GM12874 (cell line): Measurements from ENCODE around the gene PHF12.
A peak's percentile ranks its signal among the peaks of the same experiment; 100 is the strongest.

ENCODE experiments used
- TF ChIP-seq, protein P1 (sequence below): IDR thresholded peaks from 2 replicates; pipeline ENCODE4 v1.5.1; 2011; ENCODE audit warnings: low read depth, mild to moderate bottlenecking, control low read depth, low read length, moderate library complexity; ENCODE audit not compliant: insufficient read depth

The PHF12 gene

DNA sequence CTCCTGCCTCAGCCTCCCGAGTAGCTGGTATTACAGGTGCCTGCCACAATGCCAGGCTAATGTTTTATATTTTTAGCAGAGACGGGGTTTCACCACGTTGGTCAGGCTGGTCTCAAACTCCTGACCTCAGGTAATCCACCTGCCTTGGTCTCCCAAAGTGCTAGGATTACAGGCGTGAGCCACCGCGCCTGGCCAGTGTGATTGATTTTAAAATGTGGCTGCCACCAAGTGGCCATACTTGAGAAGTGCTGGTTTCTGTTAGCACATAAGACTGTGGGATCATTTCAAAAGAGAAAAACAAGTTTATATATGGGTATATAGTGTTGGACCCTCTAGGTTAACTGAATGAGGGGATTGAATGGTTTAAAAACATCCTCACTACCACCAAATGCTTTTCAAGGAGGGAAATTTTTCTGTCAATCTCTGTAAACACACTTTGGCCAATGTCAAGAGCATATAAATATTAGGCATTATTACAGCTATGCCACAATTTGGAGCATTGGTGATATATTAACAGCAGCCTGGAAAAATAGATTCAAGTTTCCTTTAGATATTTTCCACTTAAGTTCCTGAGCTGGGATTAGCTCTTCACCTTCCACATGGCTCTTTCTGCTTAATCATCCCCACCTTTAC, 34.9 kb downstream of the PHF12 start:
- TF ChIP-seq, protein P1, sequence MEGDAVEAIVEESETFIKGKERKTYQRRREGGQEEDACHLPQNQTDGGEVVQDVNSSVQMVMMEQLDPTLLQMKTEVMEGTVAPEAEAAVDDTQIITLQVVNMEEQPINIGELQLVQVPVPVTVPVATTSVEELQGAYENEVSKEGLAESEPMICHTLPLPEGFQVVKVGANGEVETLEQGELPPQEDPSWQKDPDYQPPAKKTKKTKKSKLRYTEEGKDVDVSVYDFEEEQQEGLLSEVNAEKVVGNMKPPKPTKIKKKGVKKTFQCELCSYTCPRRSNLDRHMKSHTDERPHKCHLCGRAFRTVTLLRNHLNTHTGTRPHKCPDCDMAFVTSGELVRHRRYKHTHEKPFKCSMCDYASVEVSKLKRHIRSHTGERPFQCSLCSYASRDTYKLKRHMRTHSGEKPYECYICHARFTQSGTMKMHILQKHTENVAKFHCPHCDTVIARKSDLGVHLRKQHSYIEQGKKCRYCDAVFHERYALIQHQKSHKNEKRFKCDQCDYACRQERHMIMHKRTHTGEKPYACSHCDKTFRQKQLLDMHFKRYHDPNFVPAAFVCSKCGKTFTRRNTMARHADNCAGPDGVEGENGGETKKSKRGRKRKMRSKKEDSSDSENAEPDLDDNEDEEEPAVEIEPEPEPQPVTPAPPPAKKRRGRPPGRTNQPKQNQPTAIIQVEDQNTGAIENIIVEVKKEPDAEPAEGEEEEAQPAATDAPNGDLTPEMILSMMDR = peak; percentile 45; the same call in 1 of the 2 replicates

DNA sequence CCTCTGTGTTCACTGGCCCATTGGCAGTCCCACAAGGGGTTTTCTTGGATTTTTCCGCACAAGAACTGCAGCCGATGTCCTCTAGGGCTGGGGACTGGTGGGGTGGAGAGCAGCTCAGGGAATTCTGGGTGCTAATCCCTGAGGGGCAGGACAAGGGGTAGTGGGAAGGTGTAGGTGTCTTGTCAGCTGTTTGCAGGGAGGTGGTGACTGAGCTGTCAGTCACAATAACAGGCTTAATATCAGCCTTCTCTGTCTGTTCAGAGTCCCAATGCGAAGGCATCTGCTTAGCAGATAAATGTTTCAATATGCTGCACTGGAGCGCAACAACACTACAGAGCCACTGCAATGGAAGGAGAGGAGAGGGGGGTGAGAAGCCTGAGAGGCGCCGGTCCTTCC, 38.4 kb downstream of the PHF12 start:
- TF ChIP-seq, protein P1 = no peak

DNA sequence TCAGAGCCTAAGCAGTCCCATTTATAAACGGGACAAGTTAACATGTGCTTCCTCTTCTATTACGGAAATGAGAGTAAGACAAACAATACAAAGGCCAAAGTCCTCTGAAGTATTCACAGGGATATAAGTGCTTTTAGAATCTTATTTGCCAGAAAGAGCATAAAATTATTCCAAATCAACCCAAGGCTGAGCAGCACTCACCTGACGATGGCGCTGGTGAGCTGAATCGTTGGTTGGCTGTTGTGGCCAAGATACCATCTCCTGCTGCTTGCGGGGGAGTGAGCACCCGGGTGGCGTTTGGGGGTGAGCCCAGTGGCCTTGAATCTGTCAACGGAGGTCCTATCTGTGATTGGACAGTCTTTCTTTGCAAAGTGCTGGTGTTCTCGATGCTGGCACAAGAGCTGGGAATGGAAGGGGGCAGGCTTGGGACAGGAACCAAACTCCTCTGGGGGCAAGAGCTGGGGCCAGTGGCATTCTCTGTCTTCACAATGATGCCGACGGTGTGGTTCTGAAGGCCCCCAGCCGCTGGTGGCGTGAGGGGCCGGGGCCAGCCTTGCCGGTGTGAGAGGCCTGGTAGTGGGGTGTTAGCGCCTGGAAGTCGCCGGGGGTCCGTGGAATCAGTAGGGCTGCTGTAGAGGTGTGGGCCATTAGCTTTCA, 38.9 kb downstream of the PHF12 start:
- TF ChIP-seq, protein P1 = 0 out of 2 replicates have a peak, but pooled peaks have one; percentile 16

DNA sequence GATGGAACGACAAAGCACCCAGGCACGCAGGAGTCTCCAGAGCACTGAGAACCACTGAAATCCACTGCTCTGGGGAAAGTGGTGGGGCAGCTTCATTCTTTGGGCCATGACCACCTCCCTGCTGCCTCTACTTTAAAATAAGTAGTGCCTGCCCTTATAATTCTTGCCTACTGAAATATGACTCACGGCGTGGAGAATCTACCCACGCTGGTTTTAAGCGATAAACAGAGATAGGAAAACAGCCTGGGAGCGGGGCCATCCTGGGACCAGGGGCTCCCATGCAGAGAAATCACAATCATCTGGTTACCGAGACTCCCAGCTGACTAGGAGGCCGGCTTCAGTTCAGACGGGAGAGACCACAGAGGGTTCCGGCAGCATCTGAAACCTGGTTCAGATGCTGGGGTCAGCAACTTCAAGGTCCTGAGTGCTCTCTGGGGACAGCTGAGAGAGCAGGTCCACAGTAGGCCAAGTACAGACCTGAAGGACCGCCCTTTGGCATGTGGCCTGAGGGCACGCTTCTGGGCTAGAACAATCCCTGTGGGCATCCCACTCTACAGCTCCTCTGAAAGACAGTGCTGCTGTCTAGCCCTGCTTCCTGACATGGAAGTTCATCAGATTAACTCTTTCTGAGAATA, 39.8 kb downstream of the PHF12 start:
- TF ChIP-seq, protein P1 = no peak

DNA sequence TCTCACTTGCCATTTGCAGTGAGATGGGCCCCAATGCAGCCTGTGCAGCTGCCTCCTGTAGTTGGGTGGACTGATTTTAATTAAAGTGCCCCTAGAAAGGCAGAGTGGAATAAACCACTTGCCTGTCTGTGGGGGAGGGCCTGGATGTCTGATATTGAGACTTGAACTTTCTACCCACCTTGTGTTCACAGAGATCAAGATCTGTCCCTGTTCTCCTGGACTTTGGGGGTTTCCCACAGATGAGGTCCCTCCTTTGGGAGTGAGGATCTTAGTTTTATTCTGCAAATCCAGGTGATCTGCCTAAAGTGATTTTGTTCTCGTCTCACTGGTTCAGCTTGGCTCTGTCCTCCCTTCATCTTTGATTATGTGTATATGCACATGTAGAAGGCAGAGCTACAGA, 40.8 kb downstream of the PHF12 start:
- TF ChIP-seq, protein P1 = no peak

DNA sequence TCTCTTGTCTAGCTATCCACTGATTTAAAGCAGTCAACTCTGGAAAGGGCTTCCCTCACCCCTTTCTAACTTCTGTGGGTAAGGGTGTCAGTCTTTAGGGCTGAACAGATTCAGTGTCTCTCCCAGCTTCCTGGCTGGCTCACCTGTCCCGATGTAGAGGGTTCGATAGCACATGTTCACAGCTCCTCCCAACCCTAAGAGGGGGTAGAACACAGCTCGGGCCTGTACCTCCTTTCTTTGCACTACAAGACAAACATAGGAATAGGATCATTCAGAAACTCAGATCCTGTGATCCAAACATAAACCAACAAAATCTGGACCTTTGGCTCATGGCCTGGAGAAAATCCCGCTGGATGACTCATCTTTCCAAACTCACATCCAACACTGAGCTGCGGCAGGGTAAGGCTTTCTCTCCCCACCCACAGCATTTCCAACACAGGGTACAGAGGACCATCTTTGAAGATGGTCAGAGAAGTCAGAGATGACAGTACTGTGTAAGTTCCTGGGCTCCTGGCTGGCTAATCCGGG, 42.6 kb downstream of the PHF12 start:
- TF ChIP-seq, protein P1 = no peak

DNA sequence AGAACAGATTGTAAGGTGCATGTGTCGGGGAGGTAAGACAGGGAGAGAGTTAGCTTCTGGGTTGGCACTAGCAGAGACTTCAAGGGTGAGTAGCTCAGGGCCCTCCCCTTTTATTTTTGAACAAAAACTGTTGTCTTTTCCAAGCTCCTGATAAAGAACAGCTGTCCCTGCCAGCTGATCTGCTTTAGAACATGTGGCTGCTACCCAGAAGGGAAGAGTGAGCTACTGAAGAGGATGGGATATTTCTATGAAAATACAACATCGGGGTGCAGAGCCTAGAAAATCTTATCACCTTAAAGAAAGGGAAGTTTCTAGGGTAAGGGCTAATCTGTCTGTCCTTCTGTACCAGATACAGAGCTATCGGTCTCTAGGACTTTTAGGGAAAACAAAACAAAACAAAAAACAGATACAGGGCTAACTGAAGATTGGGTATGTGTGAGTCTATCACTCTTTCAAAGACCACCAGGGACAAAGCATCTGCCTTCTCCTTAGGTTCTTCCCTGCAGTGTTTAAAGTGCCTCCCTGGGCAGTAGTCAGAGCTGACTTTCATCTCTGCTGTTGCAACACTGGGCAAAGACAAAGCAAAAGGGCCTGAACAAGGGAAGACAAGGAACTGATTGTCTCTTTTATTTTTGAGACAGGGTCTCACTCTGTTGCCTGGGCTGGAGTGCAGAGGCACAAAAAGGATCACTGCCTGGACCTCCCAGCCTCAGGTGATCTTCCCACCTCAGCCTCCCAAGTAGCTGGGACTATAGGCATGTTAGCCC, 43.4 kb downstream of the PHF12 start:
- TF ChIP-seq, protein P1 = no peak
